PC-3 (cell line): Measurements from ENCODE around the gene PLAGL1. TPM values are rescaled to one million over a fixed set of nuclear protein-coding genes. Genes with fewer than 3 reads are reported as not detected.

Experiments
- ATAC-seq: fragments of 200-7000 bp; cut with Tn5 transposase; 2 replicates; pipeline ENCODE4 v1.9.1; 2020; ENCODE audit warnings: mild to moderate bottlenecking, moderate library complexity
- BruUV-seq: library from RNA; stranded (reverse); fragments of 400-500 nt; replicated peaks from 2 replicates; lab custom pipeline; 2021; lab: Mats Ljungman, UMichigan
- CTCF ChIA-PET: fragments of 300-600 bp; sonication (Branson Sonifier 250); formaldehyde crosslinking; loops from one replicate; lab custom pipeline; 2022; ENCODE audit warnings: antibody characterized with exemption; lab: Charles Lee
- POLR2A ChIA-PET: fragments of 300-600 bp; sonication (Branson Sonifier 250); formaldehyde crosslinking; loops from one replicate; lab custom pipeline; 2022; ENCODE audit warnings: antibody characterized with exemption; ENCODE audit not compliant: unreplicated experiment; lab: Charles Lee
- DNase-seq: peaks from one replicate; pipeline ENCODE4 v3.0.0-alpha.2; 2015
- H2AFZ ChIP-seq: fragments of 300-600 bp; sonication (generic); 2 replicates; pipeline ENCODE4 v1.6.0; 2016; ENCODE audit warnings: antibody characterized with exemption, low read length
- H3F3A ChIP-seq: fragments of 300-600 bp; sonication (generic); one replicate; pipeline ENCODE4 v1.6.0; 2017; ENCODE audit warnings: antibody characterized with exemption, low read length, control low read depth, mild to moderate bottlenecking; ENCODE audit not compliant: unreplicated experiment
- H3K27ac ChIP-seq: fragments of 300-600 bp; sonication (generic); 2 replicates; pipeline ENCODE4 v1.5.1; 2016; ENCODE audit warnings: mild to moderate bottlenecking, low read length
- H3K27me3 ChIP-seq: fragments of 300-600 bp; sonication (generic); 2 replicates; pipeline ENCODE4 v1.6.1; 2016; ENCODE audit warnings: low read length, mixed read lengths
- H3K36me3 ChIP-seq: fragments of 300-600 bp; sonication (generic); 2 replicates; pipeline ENCODE4 v1.6.1; 2016; ENCODE audit warnings: low read depth, mixed run types, low read length, mixed read lengths
- H3K4me1 ChIP-seq: fragments of 300-600 bp; sonication (generic); 2 replicates; pipeline ENCODE4 v1.5.1; 2016; ENCODE audit warnings: low read length; ENCODE audit not compliant: insufficient read depth
- H3K4me2 ChIP-seq: fragments of 300-600 bp; sonication (generic); 2 replicates; pipeline ENCODE4 v1.6.0; 2016; ENCODE audit warnings: low read length
- H3K4me3 ChIP-seq: fragments of 300-600 bp; sonication (generic); 2 replicates; pipeline ENCODE4 v1.5.1; 2016; ENCODE audit warnings: mild to moderate bottlenecking, low read length, mixed read lengths
- H3K79me2 ChIP-seq: fragments of 300-600 bp; sonication (generic); 2 replicates; pipeline ENCODE4 v1.6.1; 2017; ENCODE audit warnings: low read length, mixed read lengths
- H3K9ac ChIP-seq: fragments of 300-600 bp; sonication (generic); 2 replicates; pipeline ENCODE4 v1.6.0; 2016; ENCODE audit warnings: mild to moderate bottlenecking, low read length
- H3K9me2 ChIP-seq: fragments of 300-600 bp; sonication (generic); replicated peaks from 2 replicates; pipeline ENCODE4 v1.6.1; 2016; ENCODE audit warnings: mixed run types, low read length, mixed read lengths
- H3K9me3 ChIP-seq: fragments of 300-600 bp; sonication (generic); 2 replicates; pipeline ENCODE4 v1.6.1; 2016; ENCODE audit warnings: low read length, mixed read lengths
- H4K20me1 ChIP-seq: fragments of 300-600 bp; sonication (generic); 2 replicates; pipeline ENCODE4 v1.6.1; 2016; ENCODE audit warnings: low read length, mixed read lengths
- CTCF ChIP-seq: fragments of 300-600 bp; sonication (generic); conservative IDR thresholded peaks from 2 replicates; pipeline ENCODE4 v1.5.1; 2017; ENCODE audit warnings: antibody characterized with exemption, low read depth, mild to moderate bottlenecking, low read length
- EZH2 ChIP-seq: fragments of 300-600 bp; sonication (generic); IDR thresholded peaks from one replicate; pipeline ENCODE4 v1.6.1; 2017; ENCODE audit warnings: antibody characterized with exemption, mild to moderate bottlenecking, low read length; ENCODE audit not compliant: unreplicated experiment
- EZH2phosphoT487 ChIP-seq: fragments of 300-600 bp; sonication (generic); IDR thresholded peaks from 2 replicates; pipeline ENCODE4 v1.6.1; 2018; ENCODE audit warnings: mild to moderate bottlenecking, antibody characterized with exemption, low read length, borderline replicate concordance
- intact Hi-C: fragments of 100-400 bp; cut with micrococcal nuclease; formaldehyde crosslinking; loops from 2 replicates; pipeline ENCODE4 v1.9.0; 2023
- total RNA-seq: library from RNA; depleted of rRNA; stranded (reverse); fragments of >200 nt; gene quantifications from 2 replicates; pipeline ENCODE4 v1.2.3, GENCODE V29; 2014; rRNA removed

PLAGL1 gene
- total RNA-seq, 1 experiment from 2014 or later, result 14.4 TPM

DNA sequence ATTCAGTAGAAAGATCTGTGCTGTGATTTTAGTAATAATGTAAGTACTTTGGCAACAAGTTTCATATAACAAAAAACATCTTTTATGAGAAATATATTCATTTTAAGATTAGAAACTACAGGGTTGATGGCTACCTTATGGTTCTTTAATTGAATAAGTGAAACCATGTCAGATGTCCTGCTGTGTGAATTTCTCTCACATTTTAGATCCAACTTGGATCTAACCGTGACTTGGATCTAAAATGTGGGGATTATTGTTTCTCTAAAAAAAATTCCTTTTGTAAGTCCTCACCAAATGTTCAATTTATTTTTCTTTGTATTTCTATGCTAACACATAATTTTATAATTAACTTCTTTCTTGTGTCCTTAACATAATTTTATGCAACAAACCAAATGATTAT lies 113.4 kb downstream of the PLAGL1 start:
- Histone ChIP-seq H3K4me3 (no peak overlapping the region), H4K20me1 (no peaks in the 10 kb centered on the region), H3K27ac (no peak overlapping the region), H3K4me1 (no peaks in the 10 kb centered on the region), H3K4me2 (no peak overlapping the region), H2AFZ (no peak overlapping the region), H3K9ac (no peak overlapping the region), H3K9me3 (no peaks in the 10 kb centered on the region), H3K27me3 (no peaks in the 10 kb centered on the region), H3K36me3 (no peaks in the 10 kb centered on the region), H3K79me2 (no peaks in the 10 kb centered on the region), H3F3A (no peaks in the 10 kb centered on the region), H3K9me2 (no peaks in the 10 kb centered on the region)
- intact Hi-C loops, result no loop called here
- ChIA-PET CTCF (no interaction called here), POLR2A (no interaction called here)
- ATAC-seq (no peak), DNase-seq (no peak)
- no peak for TF ChIP-seq CTCF
- TF ChIP-seq EZH2, result no peak
- TF ChIP-seq EZH2phosphoT487, result no peak
- BruUV-seq, result no TSS peak

Other genes starting within 250 kb of the PLAGL1 start
- 20.7 and 25.1 TPM in 2 replicates for gene LTV1, start 164.9 kb downstream of the PLAGL1 start, total RNA-seq
- gene ZC2HC1B, start 143.8 kb downstream of the PLAGL1 start, total RNA-seq, result not detected in 2 replicates
- 124 and 139 TPM in 2 replicates for gene SF3B5, start 87.3 kb upstream of the PLAGL1 start, total RNA-seq
- gene STX11, start 142.3 kb upstream of the PLAGL1 start, total RNA-seq, result 1.2 and 1.5 TPM in 2 replicates